DMS53 treated with DMSO at 0.1 percent for 48 hours (cell line): ENCODE data around the gene PLCXD1.
"Not testable (repeated sequence)": the region's sequence is repeated elsewhere in the genome, so short reads cannot be mapped to it uniquely, and the experiment has no call there.

Experiments
- DNase-seq: peaks from one replicate; lab custom pipeline; 2025; ENCODE audit not compliant: unreplicated experiment; lab: John Stamatoyannopoulos, UW

Gene PLCXD1

DNA sequence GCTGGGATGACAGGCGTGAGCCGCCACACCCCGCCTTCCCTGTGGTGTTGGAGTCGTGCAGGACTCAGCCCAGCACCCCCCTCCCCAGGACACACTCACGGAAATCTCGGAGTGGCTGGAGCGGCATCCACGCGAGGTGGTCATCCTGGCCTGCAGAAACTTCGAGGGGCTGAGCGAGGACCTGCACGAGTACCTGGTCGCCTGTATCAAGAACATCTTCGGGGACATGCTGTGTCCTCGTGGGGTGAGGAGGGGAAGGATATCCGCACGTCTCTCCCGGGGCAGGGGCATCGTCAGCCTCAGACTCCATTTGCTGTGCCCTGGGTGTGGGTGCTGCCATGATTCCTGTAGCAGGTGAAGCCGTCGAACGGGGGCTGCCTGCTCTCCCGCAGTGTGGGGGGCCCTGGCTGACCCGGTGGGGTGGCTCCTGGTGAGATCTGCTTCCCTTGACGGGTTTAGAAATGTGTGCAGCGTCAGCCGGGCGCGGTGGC, 10.3 kb downstream of the PLCXD1 start:
- no peak for DNase-seq

- no peak for DNase-seq
Measured at GRCh38 chrX:292900-293897, 12.0 kb downstream of the PLCXD1 start.

GRCh38 chrX:295136-295535, 14.0 kb downstream of the PLCXD1 start:
- DNase-seq: no peak

DNA sequence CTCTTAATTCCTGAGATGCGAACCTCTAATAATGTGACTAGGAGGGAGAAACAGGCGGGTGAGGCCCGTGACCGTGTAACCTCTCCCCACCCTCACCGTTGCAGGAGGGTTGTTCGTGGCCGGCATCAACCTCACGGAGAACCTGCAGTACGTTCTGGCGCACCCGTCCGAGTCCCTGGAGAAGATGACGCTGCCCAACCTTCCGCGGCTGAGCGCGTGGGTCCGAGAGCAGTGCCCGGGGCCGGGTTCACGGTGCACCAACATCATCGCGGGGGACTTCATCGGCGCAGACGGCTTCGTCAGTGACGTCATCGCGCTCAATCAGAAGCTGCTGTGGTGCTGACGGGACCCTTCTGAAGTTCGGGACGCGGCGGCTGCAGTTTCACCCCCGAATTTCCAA, 17.8 kb downstream of the PLCXD1 start:
- DNase-seq: no peak

- DNase-seq: no peak
Measured at GRCh38 chrX:300334-300733, 19.2 kb downstream of the PLCXD1 start.

- DNase-seq: no peak
Measured at GRCh38 chrX:302975-303374, 21.8 kb downstream of the PLCXD1 start.

DNA sequence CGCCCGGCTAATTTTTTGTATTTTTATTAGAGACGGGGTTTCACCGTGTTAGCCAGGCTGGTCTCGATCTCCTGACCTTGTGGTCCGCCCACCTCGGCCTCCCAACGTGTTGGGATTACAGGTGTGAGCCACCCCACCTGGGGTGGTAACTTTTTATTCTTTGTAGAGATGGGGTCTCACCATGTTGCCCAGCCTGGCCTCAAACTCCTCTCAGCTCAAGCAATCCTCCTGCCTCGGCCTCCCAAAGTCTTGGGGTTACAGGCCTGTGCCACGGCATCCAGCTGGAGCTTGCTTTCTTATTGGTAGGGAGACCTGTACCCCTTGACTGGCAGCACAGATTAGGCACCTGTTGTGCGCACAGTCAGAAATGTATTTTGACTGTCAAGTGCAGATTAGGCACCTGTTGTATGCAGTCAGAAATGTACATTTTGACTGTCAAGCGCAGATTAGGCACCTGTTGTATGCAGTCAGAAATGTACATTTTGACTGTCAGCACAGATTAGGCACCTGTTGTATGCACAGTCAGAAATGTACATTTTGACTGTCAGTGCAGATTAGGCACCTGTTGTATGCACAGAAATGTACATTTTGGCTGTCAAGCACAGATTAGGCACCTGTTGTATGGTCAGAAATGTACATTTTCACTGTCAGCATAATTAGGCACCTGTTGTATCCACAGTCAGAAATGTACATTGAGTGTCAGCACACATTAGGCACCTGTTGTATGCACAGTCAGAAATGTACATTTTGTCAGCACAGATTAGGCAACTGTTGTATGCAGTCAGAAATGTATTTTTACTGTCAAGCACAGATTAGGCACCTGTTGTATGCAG, 24.8 kb downstream of the PLCXD1 start:
- not testable (repeated sequence) for DNase-seq

DNA sequence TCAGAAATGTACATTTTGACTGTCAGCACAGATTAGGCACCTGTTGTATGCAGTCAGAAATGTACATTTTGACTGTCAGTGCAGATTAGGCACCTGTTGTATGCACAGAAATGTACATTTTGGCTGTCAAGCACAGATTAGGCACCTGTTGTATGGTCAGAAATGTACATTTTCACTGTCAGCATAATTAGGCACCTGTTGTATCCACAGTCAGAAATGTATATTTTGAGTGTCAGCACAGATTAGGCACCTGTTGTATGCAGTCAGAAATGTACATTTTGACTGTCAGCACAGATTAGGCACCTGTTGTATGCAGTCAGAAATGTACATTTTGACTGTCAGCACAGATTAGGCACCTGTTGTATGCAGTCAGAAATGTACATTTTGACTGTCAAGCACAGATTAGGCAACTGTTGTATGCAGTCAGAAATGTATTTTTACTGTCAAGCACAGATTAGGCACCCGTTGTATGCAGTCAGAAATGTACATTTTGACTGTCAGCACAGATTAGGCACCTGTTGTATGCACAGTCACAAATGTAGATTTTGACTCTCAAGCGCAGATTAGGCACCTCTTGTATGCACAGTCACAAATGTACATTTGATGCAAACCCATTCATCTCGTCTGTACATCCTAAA, 25.6 kb downstream of the PLCXD1 start:
- DNase-seq: not testable (repeated sequence)

GRCh38 chrX:307261-308111, 26.3 kb downstream of the PLCXD1 start:
- DNase-seq: no peak

DNA sequence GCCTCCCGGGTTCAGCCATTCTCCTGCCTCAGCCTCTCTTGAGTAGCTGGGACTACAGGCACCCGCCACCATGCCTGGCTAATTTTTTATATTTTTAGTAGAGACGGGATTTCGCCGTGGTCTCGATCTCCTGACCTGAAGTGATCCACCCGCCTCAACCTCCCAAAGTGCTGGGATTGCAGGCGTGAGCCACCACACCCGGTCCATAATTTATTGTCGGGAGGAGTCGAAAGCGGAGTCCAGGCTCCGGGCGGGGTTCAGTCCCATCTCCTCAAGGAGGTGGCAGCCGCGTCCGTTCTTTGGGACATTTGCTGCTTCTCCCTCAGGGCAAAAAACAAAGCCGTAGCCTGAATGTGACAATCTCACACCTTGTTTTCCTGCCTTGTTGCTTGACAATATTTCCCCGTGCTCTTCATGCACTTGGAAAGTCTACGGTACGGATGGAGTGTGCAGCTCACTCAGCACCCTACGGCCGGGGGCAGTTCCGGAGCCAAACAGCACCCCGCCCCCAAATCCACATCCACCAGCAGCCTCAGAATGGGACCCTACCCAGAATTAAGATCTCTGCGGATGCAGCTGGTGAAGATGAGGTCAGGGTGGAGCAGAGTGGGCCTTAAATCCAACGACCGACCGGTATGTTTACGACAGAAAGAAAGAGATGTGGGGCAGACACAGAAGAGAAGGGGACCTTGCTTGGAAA, 27.8 kb downstream of the PLCXD1 start:
- no peak for DNase-seq

GRCh38 chrX:310621-311155, 29.5 kb downstream of the PLCXD1 start:
- DNase-seq: no peak

DNA sequence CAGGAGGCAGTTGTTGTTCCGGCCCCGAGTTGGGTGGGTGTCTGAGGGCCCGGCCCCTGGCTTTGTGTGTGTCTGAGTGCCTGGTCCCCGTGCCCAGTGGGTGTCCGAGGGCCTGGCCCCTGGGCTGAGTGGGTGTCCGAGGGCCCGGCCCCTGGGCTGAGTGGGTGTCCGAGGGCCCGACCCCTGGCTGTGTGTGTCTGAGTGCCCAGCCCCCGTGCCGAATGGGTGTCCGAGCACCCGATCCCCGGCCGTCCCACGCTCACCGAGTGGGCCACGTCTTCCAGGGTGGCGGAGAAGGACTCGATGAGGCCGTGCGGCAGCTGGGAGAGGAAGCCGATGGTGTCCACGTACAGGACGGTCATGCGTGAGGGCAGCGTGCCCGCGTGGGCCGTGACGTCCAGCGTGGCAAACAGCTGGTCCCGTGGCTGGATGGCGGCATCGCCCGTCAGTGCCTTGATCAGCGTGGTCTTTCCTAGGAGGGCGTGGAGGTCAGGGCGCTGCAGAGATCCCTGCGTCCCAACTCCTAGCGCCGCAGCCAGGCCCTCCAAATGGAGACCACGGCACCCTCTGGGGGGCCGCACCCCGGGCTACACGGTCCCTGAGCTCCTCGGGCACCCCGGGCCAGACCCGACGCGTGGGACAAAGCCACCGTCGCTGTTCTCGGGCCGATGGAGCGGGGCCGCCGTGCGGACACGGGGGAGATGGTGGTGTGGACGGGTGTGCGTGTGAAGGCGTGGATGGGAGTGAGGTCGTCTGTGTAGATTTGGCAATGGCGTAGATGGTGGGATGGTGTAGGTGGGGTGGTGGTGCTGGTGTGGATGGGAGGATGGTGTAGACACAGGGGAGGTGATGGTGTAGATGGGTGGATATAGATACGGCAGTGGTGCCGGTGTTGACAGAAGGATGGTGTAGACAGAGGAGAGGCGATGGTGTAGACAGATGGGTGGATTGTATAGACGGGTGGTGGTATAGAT, 30.3 kb downstream of the PLCXD1 start:
- no peak for DNase-seq

GRCh38 chrX:312621-313331, 31.6 kb downstream of the PLCXD1 start:
- no peak for DNase-seq

- DNase-seq: no peak
Measured at GRCh38 chrX:313546-313945, 32.4 kb downstream of the PLCXD1 start.

GRCh38 chrX:314049-314448, 32.9 kb downstream of the PLCXD1 start:
- DNase-seq: no peak

- no peak for DNase-seq
Measured at GRCh38 chrX:314781-315595, 33.8 kb downstream of the PLCXD1 start.
